Adipose tissue (tissue), 3 donors: ENCODE data around the gene MCU. TPM values are rescaled to one million over a fixed set of nuclear protein-coding genes. Genes with fewer than 3 reads are reported as not detected.

ENCODE experiments used
- polyA plus RNA-seq, 3 donors: library from polyadenylated mRNA; stranded (reverse); fragments of 200-250 nt; gene quantifications; one replicate each; pipeline ENCODE4 v1.2.3, GENCODE V29; 2013
- donor health status: healthy with polysubstance abuse.
- donor health status: Bipolar disorder and iron deficiency.
- donor health status: healthy.

MCU gene
- polyA plus RNA-seq, 3 donors = 8.2 to 13.2 (median 9.1) TPM

Other genes with a start within 250 kb of the MCU start
- gene MICU1, start 66.1 kb upstream of the MCU start, polyA plus RNA-seq = 10 to 100 TPM; 13.7 to 30.9 (median 27.8) TPM
- not detected for gene OIT3, start 201.6 kb downstream of the MCU start, polyA plus RNA-seq